CD8-positive, alpha-beta memory T cell (primary cell): Measurements from ENCODE around the gene CD300H. TPM values are rescaled to one million over a fixed set of nuclear protein-coding genes. Genes with fewer than 3 reads are reported as not detected.

Experiments
- CTCF ChIA-PET: fragments of 350-600 bp; sonication (Branson Sonifier 250); formaldehyde crosslinking; loops from one replicate; lab custom pipeline; 2021; ENCODE audit warnings: antibody characterized with exemption; lab: Charles Lee
- POLR2A ChIA-PET: fragments of 350-600 bp; sonication (Branson Sonifier 250); formaldehyde crosslinking; loops from one replicate; lab custom pipeline; 2021; ENCODE audit warnings: antibody characterized with exemption; lab: Charles Lee
- DNase-seq, 5 donors: peaks; one replicate each; pipeline versions ENCODE4 v3.0.0 to v3.0.0-alpha.2; 2020 to 2022; ENCODE audit warnings: mixed read lengths in 1 of 5
- H3K27ac ChIP-seq: one replicate; pipeline ENCODE4 v1.7.0; 2013; ENCODE audit warnings: low read depth, mild to moderate bottlenecking, low read length, moderate library complexity
- H3K27me3 ChIP-seq: 2 replicates; pipeline ENCODE4 v1.7.0; 2013; ENCODE audit warnings: low read length, mild to moderate bottlenecking; ENCODE audit not compliant: insufficient read depth, poor library complexity, severe bottlenecking
- H3K36me3 ChIP-seq: 2 replicates; pipeline ENCODE4 v1.7.0; 2013; ENCODE audit warnings: mild to moderate bottlenecking, low read length, moderate library complexity; ENCODE audit not compliant: insufficient read depth
- H3K4me1 ChIP-seq: 2 replicates; pipeline ENCODE4 v1.7.0; 2013; ENCODE audit warnings: mild to moderate bottlenecking, low read length, moderate library complexity; ENCODE audit not compliant: insufficient read depth
- H3K4me3 ChIP-seq: 2 replicates; pipeline ENCODE4 v1.7.0; 2013; ENCODE audit warnings: mild to moderate bottlenecking, low read length
- H3K9me3 ChIP-seq: 2 replicates; pipeline ENCODE4 v1.7.0; 2013; ENCODE audit warnings: mild to moderate bottlenecking, low read length
- H3K27ac Mint-ChIP-seq, 8 donors: one replicate each; pipeline ENCODE4 v1.8.0; 2020 to 2021; ENCODE audit warnings: mixed read lengths in 8 of 8, mild to moderate bottlenecking in 6 of 8, inconsistent platforms in 3 of 8, moderate library complexity in 3 of 8
- H3K27me3 Mint-ChIP-seq, 2 donors: one replicate each; pipeline ENCODE4 v1.8.0; 2020 to 2021; ENCODE audit warnings: mixed read lengths in 2 of 2, mild to moderate bottlenecking in 1 of 2, moderate library complexity in 1 of 2
- H3K36me3 Mint-ChIP-seq, 3 donors: one replicate each; pipeline ENCODE4 v1.8.0; 2020 to 2021; ENCODE audit warnings: mixed read lengths in 3 of 3, inconsistent platforms in 1 of 3, mild to moderate bottlenecking in 1 of 3
- H3K4me1 Mint-ChIP-seq, 3 donors: one replicate each; pipeline ENCODE4 v1.8.0; 2020 to 2021; ENCODE audit warnings: mixed read lengths in 3 of 3, inconsistent platforms in 1 of 3, mild to moderate bottlenecking in 1 of 3
- H3K4me3 Mint-ChIP-seq, 7 donors: one replicate each; pipeline ENCODE4 v1.8.0; 2020 to 2021; ENCODE audit warnings: mixed read lengths in 7 of 7, mild to moderate bottlenecking in 6 of 7, moderate library complexity in 4 of 7, inconsistent platforms in 2 of 7
- H3K9me3 Mint-ChIP-seq, 5 donors: one replicate each; pipeline ENCODE4 v1.8.0; 2020 to 2022; ENCODE audit warnings: mixed read lengths in 5 of 5, mild to moderate bottlenecking in 3 of 5, moderate library complexity in 2 of 5, inconsistent platforms in 1 of 5
- polyA plus RNA-seq: library from polyadenylated mRNA; unstranded; fragments of 300-500 nt; fragmentation: Illumina TruSeq; gene quantifications from one replicate; pipeline ENCODE4 v1.2.3, GENCODE V29; 2021
- total RNA-seq, 2 experiments: library from RNA; stranded (reverse); gene quantifications; one replicate each; pipeline ENCODE4 v1.2.3, GENCODE V29; 2021

The CD300H gene
- total and polyA plus RNA-seq, 3 experiments from 2014 or later = not detected

- no peak for DNase-seq
- Mint-ChIP-seq H3K36me3 (no peaks in the 10 kb centered on the region), H3K27me3 (peaks cover 16 to 62% of the 10 kb centered on the region in 2 donors), H3K27ac (no peak overlapping the region), H3K4me3 (no peak overlapping the region), H3K4me1 (peaks cover 0 to 3% (median 0%) of the 10 kb centered on the region in 3 donors), H3K9me3 (no peaks in the 10 kb centered on the region)
- Histone ChIP-seq H3K4me3 (no peak overlapping the region), H3K4me1 (no peaks in the 10 kb centered on the region), H3K27ac (no peak overlapping the region), H3K9me3 (no peaks in the 10 kb centered on the region), H3K36me3 (no peaks in the 10 kb centered on the region), H3K27me3 (peaks cover 6% of the 10 kb centered on the region)
- ChIA-PET POLR2A (no interaction called here), CTCF (no interaction called here)
Measured at GRCh38 chr17:74604761-74605160, 37.5 kb upstream of the CD300H start.

- Mint-ChIP-seq H3K36me3 (no peaks in the 10 kb centered on the region), H3K4me3 (no peak overlapping the region), H3K27me3 (peaks cover 19 to 67% of the 10 kb centered on the region in 2 donors), H3K9me3 (no peaks in the 10 kb centered on the region), H3K4me1 (peaks cover 0 to 3% (median 0%) of the 10 kb centered on the region in 3 donors), H3K27ac (no peak overlapping the region)
- Histone ChIP-seq H3K27ac (no peak overlapping the region), H3K36me3 (no peaks in the 10 kb centered on the region), H3K4me1 (peaks cover 4% of the 10 kb centered on the region), H3K27me3 (peaks cover 7% of the 10 kb centered on the region), H3K9me3 (no peaks in the 10 kb centered on the region), H3K4me3 (no peak overlapping the region)
- ChIA-PET CTCF (interaction anchor here (1.3 kb wide), 1 partner anchor 236 kb away, joined by 4 read pairs; no protein-coding TSS in a partner anchor), POLR2A (no interaction called here)
- no peak for DNase-seq
Measured at GRCh38 chr17:74604200-74604599, 36.9 kb upstream of the CD300H start.

- no peaks in the 10 kb centered on the region for H3K9me3 Mint-ChIP-seq
- peaks cover 0 to 3% (median under 1%) of the 10 kb centered on the region in 3 donors for H3K4me1 Mint-ChIP-seq
- DNase-seq = no peak
- Histone ChIP-seq H3K27ac (no peak overlapping the region), H3K27me3 (peaks cover 7% of the 10 kb centered on the region), H3K4me1 (peaks cover 8% of the 10 kb centered on the region), H3K9me3 (no peaks in the 10 kb centered on the region), H3K4me3 (no peak overlapping the region), H3K36me3 (no peaks in the 10 kb centered on the region)
- CTCF ChIA-PET = interaction anchor here (0.8 to 1.3 kb wide), 2 partner anchors 16 to 236 kb away, joined by 3 to 4 read pairs; no protein-coding TSS in a partner anchor
- H3K36me3 Mint-ChIP-seq = no peaks in the 10 kb centered on the region
- POLR2A ChIA-PET = no interaction called here
- peaks cover 23 to 67% of the 10 kb centered on the region in 2 donors for H3K27me3 Mint-ChIP-seq
- H3K4me3 Mint-ChIP-seq = no peak overlapping the region
- no peak overlapping the region for H3K27ac Mint-ChIP-seq
Measured at GRCh38 chr17:74603746-74604145, 36.4 kb upstream of the CD300H start.

- H3K27ac ChIP-seq = no peak overlapping the region
- DNase-seq = no peak
- no peaks in the 10 kb centered on the region for H3K9me3 Mint-ChIP-seq
- H3K36me3 ChIP-seq = no peaks in the 10 kb centered on the region
- H3K9me3 ChIP-seq = no peaks in the 10 kb centered on the region
- H3K36me3 Mint-ChIP-seq = no peaks in the 10 kb centered on the region
- CTCF ChIA-PET = interaction anchor here (0.8 to 1.3 kb wide), 2 partner anchors 16 to 235 kb away, joined by 3 to 4 read pairs; no protein-coding TSS in a partner anchor
- H3K4me3 Mint-ChIP-seq = no peak overlapping the region
- no peak overlapping the region for H3K4me3 ChIP-seq
- H3K27me3 Mint-ChIP-seq = peaks cover 23 to 69% of the 10 kb centered on the region in 2 donors
- POLR2A ChIA-PET = no interaction called here
- H3K4me1 Mint-ChIP-seq = peaks cover 0 to 4% (median 3%) of the 10 kb centered on the region in 3 donors
- peak overlapping the region in 1 of 8 donors; percentile 5 for H3K27ac Mint-ChIP-seq
- H3K4me1 ChIP-seq = peaks cover 9% of the 10 kb centered on the region
- H3K27me3 ChIP-seq = peaks cover 7% of the 10 kb centered on the region
Measured at GRCh38 chr17:74603037-74603635, 35.8 kb upstream of the CD300H start.

- H3K9me3 ChIP-seq = no peaks in the 10 kb centered on the region
- H3K4me1 Mint-ChIP-seq = peaks cover 0 to 4% (median 3%) of the 10 kb centered on the region in 3 donors
- CTCF ChIA-PET = no interaction called here
Measured at GRCh38 chr17:74601944-74602572, 34.7 kb upstream of the CD300H start.

GRCh38 chr17:74599448-74599939 lies 32.2 kb upstream of the CD300H start:
- Mint-ChIP-seq H3K4me1 (peaks cover 0 to 4% (median 3%) of the 10 kb centered on the region in 3 donors), H3K4me3 (no peak overlapping the region), H3K27me3 (peaks cover 31 to 74% of the 10 kb centered on the region in 2 donors), H3K27ac (no peak overlapping the region), H3K9me3 (no peaks in the 10 kb centered on the region), H3K36me3 (no peaks in the 10 kb centered on the region)
- peaks cover 9% of the 10 kb centered on the region for H3K4me1 ChIP-seq
- no peak overlapping the region for H3K4me3 ChIP-seq
- DNase-seq = no peak
- peaks cover 7% of the 10 kb centered on the region for H3K27me3 ChIP-seq
- ChIA-PET CTCF (interaction anchor here (1.0 kb wide), 1 partner anchor 231 kb away, joined by 3 read pairs; no protein-coding TSS in a partner anchor), POLR2A (no interaction called here)
- no peak overlapping the region for H3K27ac ChIP-seq
- H3K9me3 ChIP-seq = no peaks in the 10 kb centered on the region
- no peaks in the 10 kb centered on the region for H3K36me3 ChIP-seq

More at GRCh38 chr17:74601944-74602572, 34.7 kb upstream of the CD300H start:
- Histone ChIP-seq H3K4me3 (no peak overlapping the region), H3K4me1 (peaks cover 9% of the 10 kb centered on the region), H3K27ac (no peak overlapping the region), H3K27me3 (peaks cover 7% of the 10 kb centered on the region), H3K36me3 (no peaks in the 10 kb centered on the region)
- peaks cover 24 to 71% of the 10 kb centered on the region in 2 donors for H3K27me3 Mint-ChIP-seq
- H3K27ac Mint-ChIP-seq = no peak overlapping the region
- DNase-seq = peak in 2 of 5 donors; percentile 6 to 16
- no peaks in the 10 kb centered on the region for H3K9me3 Mint-ChIP-seq
- no peaks in the 10 kb centered on the region for H3K36me3 Mint-ChIP-seq
- POLR2A ChIA-PET = no interaction called here
- H3K4me3 Mint-ChIP-seq = no peak overlapping the region

- Histone ChIP-seq H3K27me3 (peaks cover 7% of the 10 kb centered on the region), H3K4me3 (no peak overlapping the region), H3K9me3 (no peaks in the 10 kb centered on the region), H3K4me1 (peaks cover 9% of the 10 kb centered on the region), H3K27ac (no peak overlapping the region), H3K36me3 (no peaks in the 10 kb centered on the region)
- ChIA-PET POLR2A (no interaction called here), CTCF (no interaction called here)
- H3K4me3 Mint-ChIP-seq = no peak overlapping the region
- H3K36me3 Mint-ChIP-seq = no peaks in the 10 kb centered on the region
- no peaks in the 10 kb centered on the region for H3K9me3 Mint-ChIP-seq
- H3K4me1 Mint-ChIP-seq = peaks cover 0 to 4% (median 3%) of the 10 kb centered on the region in 3 donors
- H3K27ac Mint-ChIP-seq = no peak overlapping the region
- H3K27me3 Mint-ChIP-seq = peaks cover 31 to 74% of the 10 kb centered on the region in 2 donors
- no peak for DNase-seq
Measured at GRCh38 chr17:74599023-74599399, 31.7 kb upstream of the CD300H start.
